Gastrocnemius medialis (tissue), 4 donors: ENCODE results near the gene PTPN23.

Source experiments
- POLR2A ChIP-seq, 2 donors: fragments of 450-650 bp; IDR thresholded peaks; one replicate each; pipeline ENCODE4 v1.6.1; 2017; ENCODE audit warnings: antibody characterized with exemption in 2 of 2, mild to moderate bottlenecking in 2 of 2, moderate library complexity in 2 of 2
- TF ChIP-seq, protein P1 (sequence below), 5 experiments: fragments of 450-650 bp in 3 of 5; fragments of 200-600 bp in 2 of 5; sonication (generic) in 2 of 5; IDR thresholded peaks in 4 of 5; conservative IDR thresholded peaks in 1 of 5; 1 replicate in 4 of 5; 2 replicates in 1 of 5; pipeline ENCODE4 v1.5.1; 2016 to 2019; ENCODE audit warnings: antibody characterized with exemption in 5 of 5, mild to moderate bottlenecking in 3 of 5, moderate library complexity in 3 of 5

DNA sequence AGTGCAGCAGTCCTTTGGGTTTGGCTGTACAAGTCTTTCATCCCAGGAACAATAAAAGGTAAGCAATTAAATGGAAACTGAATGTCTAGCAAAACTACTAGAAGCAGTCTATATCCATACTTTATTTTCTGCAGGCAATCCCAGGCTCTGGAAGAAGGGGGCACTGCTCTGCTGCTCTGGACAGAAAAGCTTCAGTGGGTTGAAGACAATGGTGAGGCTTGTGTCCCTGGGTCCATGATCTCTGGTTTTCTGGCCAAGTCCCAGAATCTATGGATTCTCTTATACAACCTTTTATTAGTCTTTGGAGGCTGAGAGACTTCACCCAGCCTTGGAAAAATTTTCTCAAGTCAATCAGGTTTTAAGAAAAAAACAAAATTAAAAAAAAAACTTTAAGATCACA lies 59.3 kb downstream of the PTPN23 start:
- no peak for TF ChIP-seq POLR2A (IDR thresholded peaks at IDR 0.05)
- TF ChIP-seq, protein P1, sequence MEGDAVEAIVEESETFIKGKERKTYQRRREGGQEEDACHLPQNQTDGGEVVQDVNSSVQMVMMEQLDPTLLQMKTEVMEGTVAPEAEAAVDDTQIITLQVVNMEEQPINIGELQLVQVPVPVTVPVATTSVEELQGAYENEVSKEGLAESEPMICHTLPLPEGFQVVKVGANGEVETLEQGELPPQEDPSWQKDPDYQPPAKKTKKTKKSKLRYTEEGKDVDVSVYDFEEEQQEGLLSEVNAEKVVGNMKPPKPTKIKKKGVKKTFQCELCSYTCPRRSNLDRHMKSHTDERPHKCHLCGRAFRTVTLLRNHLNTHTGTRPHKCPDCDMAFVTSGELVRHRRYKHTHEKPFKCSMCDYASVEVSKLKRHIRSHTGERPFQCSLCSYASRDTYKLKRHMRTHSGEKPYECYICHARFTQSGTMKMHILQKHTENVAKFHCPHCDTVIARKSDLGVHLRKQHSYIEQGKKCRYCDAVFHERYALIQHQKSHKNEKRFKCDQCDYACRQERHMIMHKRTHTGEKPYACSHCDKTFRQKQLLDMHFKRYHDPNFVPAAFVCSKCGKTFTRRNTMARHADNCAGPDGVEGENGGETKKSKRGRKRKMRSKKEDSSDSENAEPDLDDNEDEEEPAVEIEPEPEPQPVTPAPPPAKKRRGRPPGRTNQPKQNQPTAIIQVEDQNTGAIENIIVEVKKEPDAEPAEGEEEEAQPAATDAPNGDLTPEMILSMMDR (IDR thresholded peaks at IDR 0.05 in 4 of 5, conservative IDR thresholded peaks at IDR 0.05 in 1 of 5), result no peak
